Measurements from ENCODE around the gene AKNA. TPM values are rescaled to one million over a fixed set of nuclear protein-coding genes. Genes with fewer than 3 reads are reported as not detected.
"Not testable (repeated sequence)": the region's sequence is repeated elsewhere in the genome, so short reads cannot be mapped to it uniquely, and the experiment has no call there.

The AKNA gene
- total RNA-seq, 2 experiments from 2014 or later: 61.4 to 203 TPM

DNA sequence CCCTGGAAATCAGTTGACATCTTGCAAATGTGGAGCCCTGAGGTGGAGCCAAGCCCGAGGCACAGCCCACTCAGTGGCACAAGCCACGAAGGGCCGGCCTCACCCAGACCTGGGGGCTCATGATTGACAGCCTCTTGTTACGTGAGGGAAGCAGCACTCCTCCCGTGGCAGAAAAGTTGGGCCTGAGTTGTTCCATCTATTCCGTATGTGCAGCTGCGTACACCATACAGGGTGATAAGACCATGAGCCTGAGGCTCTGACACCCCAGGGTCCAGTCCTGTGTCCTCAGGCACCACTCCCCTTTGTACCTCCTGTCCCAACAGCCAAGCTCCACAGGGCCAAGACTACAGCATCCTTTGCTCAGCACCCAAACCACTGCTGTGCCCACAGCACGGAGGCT, 60.0 kb downstream of the AKNA start:
- POLR2A ChIA-PET: no interaction called here
- H3K9me3 ChIP-seq (ENCODE audit: low read length): no peaks in the 10 kb centered on the region

DNA sequence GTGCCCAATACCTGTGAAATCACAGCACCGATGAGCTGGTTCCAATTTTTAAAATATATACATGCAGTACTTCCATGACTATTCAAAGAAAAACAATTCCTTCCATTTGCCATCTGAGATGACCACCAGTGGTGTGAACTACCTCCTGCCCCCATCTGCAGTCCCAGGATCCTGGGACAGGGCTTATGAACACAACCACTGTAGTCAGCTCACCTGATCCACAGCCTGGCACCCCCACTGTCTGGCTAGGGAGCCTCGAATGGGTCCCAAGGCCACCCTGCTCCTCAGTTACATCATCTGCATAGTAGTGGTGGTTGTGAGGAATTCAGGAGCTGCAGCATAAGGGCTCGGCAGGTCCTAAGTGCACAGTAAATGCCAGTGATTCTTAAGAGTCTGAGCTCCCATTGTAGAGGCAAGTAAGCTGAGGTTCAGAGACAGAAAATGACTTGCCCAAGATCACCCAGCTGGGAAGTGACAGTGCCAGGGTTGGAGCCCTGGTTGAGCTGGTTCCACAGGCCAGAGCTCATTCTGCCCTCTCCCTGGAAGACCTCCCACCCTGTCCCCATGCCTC, 62.0 kb downstream of the AKNA start:
- not testable (repeated sequence) for BruUV-seq (replicated peaks)

More for the DNA sequence above, 60.0 kb downstream of the AKNA start:
- Histone ChIP-seq H4K20me1 (ENCODE audit: insufficient read depth, low read length) (no peaks in the 10 kb centered on the region), H3K36me3 (ENCODE audit: insufficient read depth, low read length) (no peaks in the 10 kb centered on the region), H2AFZ (ENCODE audit: low read length) (no peak overlapping the region), H3K4me1 (ENCODE audit: insufficient read depth, low read length, poor library complexity, severe bottlenecking) (no peaks in the 10 kb centered on the region), H3K27ac (ENCODE audit: low read depth, low read length, poor library complexity, severe bottlenecking) (no peak overlapping the region), H3K79me2 (ENCODE audit: insufficient read depth, low read depth, low read length) (no peaks in the 10 kb centered on the region), H3K4me2 (ENCODE audit: low read length) (no peak overlapping the region), H3K4me3 (ENCODE audit: low read depth, low read length, poor library complexity, severe bottlenecking) (no peak overlapping the region), H3K9me2 (ENCODE audit: insufficient read depth, low read length) (no peaks in the 10 kb centered on the region)
- TF ChIP-seq, protein P1, sequence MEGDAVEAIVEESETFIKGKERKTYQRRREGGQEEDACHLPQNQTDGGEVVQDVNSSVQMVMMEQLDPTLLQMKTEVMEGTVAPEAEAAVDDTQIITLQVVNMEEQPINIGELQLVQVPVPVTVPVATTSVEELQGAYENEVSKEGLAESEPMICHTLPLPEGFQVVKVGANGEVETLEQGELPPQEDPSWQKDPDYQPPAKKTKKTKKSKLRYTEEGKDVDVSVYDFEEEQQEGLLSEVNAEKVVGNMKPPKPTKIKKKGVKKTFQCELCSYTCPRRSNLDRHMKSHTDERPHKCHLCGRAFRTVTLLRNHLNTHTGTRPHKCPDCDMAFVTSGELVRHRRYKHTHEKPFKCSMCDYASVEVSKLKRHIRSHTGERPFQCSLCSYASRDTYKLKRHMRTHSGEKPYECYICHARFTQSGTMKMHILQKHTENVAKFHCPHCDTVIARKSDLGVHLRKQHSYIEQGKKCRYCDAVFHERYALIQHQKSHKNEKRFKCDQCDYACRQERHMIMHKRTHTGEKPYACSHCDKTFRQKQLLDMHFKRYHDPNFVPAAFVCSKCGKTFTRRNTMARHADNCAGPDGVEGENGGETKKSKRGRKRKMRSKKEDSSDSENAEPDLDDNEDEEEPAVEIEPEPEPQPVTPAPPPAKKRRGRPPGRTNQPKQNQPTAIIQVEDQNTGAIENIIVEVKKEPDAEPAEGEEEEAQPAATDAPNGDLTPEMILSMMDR (conservative IDR thresholded peaks at IDR 0.05; ENCODE audit: low read length): no peak
- no peak for TF ChIP-seq EZH2phosphoT487 (IDR thresholded peaks at IDR 0.05; ENCODE audit: borderline replicate concordance, low read depth, low read length)
- DNase-seq (ENCODE audit: low spot score): no peak
- CTCF ChIA-PET (ENCODE audit: unreplicated experiment): no interaction called here
- no TSS peak for BruUV-seq (replicated peaks)
- intact Hi-C loops (cut with micrococcal nuclease; ENCODE audit: unreplicated experiment): no loop called here

DNA sequence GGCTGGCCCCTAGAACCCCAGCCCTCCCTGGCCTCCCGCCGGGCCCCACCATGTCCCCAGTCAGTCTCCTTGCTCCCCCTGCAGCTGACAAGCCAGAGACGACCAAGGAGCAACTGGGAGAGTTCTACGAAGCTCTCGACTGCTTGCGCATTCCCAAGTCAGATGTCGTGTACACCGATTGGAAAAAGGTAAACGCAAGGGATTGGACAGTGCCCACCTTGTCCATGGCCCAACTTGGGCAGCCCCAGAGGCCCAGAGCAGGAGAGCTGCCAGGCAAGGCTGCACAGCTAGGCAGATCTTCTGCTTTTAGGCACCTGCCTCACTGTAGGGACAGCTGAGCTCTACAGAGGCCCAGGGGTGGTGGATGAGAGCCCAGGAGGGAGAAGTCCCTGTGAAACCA, 62.8 kb downstream of the AKNA start:
- not testable (repeated sequence) for H3K27ac ChIP-seq (ENCODE audit: low read depth, low read length, poor library complexity, severe bottlenecking)

More for the DNA sequence above, 62.0 kb downstream of the AKNA start:
- CTCF ChIA-PET (ENCODE audit: unreplicated experiment); DNase-seq (ENCODE audit: low spot score); intact Hi-C loops (cut with micrococcal nuclease; ENCODE audit: unreplicated experiment); H3K4me2 ChIP-seq (ENCODE audit: low read length); H3K36me3 ChIP-seq (ENCODE audit: insufficient read depth, low read length); H3K79me2 ChIP-seq (ENCODE audit: insufficient read depth, low read depth, low read length); H3K4me3 ChIP-seq (ENCODE audit: low read depth, low read length, poor library complexity, severe bottlenecking); H3K9me2 ChIP-seq (ENCODE audit: insufficient read depth, low read length); POLR2A ChIA-PET; H3K4me1 ChIP-seq (ENCODE audit: insufficient read depth, low read length, poor library complexity, severe bottlenecking); H3K27ac ChIP-seq (ENCODE audit: low read depth, low read length, poor library complexity, severe bottlenecking); H2AFZ ChIP-seq (ENCODE audit: low read length); H3K9me3 ChIP-seq (ENCODE audit: low read length); H4K20me1 ChIP-seq (ENCODE audit: insufficient read depth, low read length): not testable (repeated sequence)

DNA sequence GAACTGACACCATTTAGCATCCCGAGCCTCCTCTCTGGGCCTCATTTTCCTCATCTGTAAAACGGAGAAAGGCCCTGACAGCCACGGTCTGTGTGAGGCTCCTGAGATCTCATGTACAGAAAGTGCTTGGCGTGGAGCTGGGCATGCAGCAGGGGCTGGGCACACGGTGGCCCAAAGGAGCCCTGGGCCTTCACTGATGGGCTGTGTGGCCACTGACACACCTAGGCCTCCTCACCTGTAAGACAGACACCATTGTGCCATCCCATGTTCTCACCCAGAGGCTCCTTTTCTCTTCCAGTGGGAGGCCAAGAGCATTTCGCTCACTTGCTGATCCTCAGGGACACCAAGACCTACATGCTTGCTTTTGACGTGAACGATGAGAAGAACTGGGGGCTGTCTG, 63.3 kb downstream of the AKNA start:
- DNase-seq (ENCODE audit: low spot score): no peak
- CTCF ChIA-PET (ENCODE audit: unreplicated experiment): no interaction called here
- TF ChIP-seq, protein P1 (conservative IDR thresholded peaks at IDR 0.05; ENCODE audit: low read length): no peak
- TF ChIP-seq EZH2phosphoT487 (IDR thresholded peaks at IDR 0.05; ENCODE audit: borderline replicate concordance, low read depth, low read length): no peak

More for the DNA sequence above, 62.8 kb downstream of the AKNA start:
- H3K4me2 ChIP-seq (ENCODE audit: low read length); H3K79me2 ChIP-seq (ENCODE audit: insufficient read depth, low read depth, low read length); H2AFZ ChIP-seq (ENCODE audit: low read length); intact Hi-C loops (cut with micrococcal nuclease; ENCODE audit: unreplicated experiment); H3K9me3 ChIP-seq (ENCODE audit: low read length); DNase-seq (ENCODE audit: low spot score); H4K20me1 ChIP-seq (ENCODE audit: insufficient read depth, low read length); H3K4me3 ChIP-seq (ENCODE audit: low read depth, low read length, poor library complexity, severe bottlenecking); CTCF ChIA-PET (ENCODE audit: unreplicated experiment); H3K4me1 ChIP-seq (ENCODE audit: insufficient read depth, low read length, poor library complexity, severe bottlenecking); BruUV-seq (replicated peaks); H3K36me3 ChIP-seq (ENCODE audit: insufficient read depth, low read length); H3K9me2 ChIP-seq (ENCODE audit: insufficient read depth, low read length); POLR2A ChIA-PET: not testable (repeated sequence)

DNA sequence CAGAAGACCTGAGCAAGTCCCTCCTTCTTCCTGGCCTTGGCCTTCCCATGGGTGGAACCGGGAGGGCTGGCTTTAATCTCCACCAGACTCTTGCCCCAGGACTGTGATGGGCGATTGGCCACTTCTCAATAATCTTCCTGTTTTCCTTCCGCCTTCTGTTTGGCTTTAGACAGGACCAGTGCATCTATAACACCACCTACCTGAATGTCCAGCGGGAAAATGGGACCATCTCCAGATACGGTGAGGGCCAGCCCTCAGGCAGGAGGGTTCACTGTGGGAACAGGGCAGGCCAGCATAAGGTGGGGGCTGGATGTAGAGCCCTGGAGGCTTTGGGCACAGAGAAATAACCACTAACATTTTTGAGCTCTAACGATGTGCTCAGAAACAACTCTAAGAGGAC, 63.9 kb downstream of the AKNA start:
- BruUV-seq (replicated peaks); POLR2A ChIA-PET; H3K4me2 ChIP-seq (ENCODE audit: low read length); H3K27ac ChIP-seq (ENCODE audit: low read depth, low read length, poor library complexity, severe bottlenecking); H3K36me3 ChIP-seq (ENCODE audit: insufficient read depth, low read length); CTCF ChIA-PET (ENCODE audit: unreplicated experiment); DNase-seq (ENCODE audit: low spot score); intact Hi-C loops (cut with micrococcal nuclease; ENCODE audit: unreplicated experiment); H3K79me2 ChIP-seq (ENCODE audit: insufficient read depth, low read depth, low read length); H4K20me1 ChIP-seq (ENCODE audit: insufficient read depth, low read length); H3K9me3 ChIP-seq (ENCODE audit: low read length); H3K4me1 ChIP-seq (ENCODE audit: insufficient read depth, low read length, poor library complexity, severe bottlenecking); H3K4me3 ChIP-seq (ENCODE audit: low read depth, low read length, poor library complexity, severe bottlenecking); H3K9me2 ChIP-seq (ENCODE audit: insufficient read depth, low read length); H2AFZ ChIP-seq (ENCODE audit: low read length): not testable (repeated sequence)

More for the DNA sequence above, 63.3 kb downstream of the AKNA start:
- Histone ChIP-seq H3K9me3 (ENCODE audit: low read length) (no peaks in the 10 kb centered on the region), H3K27ac (ENCODE audit: low read depth, low read length, poor library complexity, severe bottlenecking) (no peak overlapping the region), H3K9me2 (ENCODE audit: insufficient read depth, low read length) (no peaks in the 10 kb centered on the region), H2AFZ (ENCODE audit: low read length) (no peak overlapping the region), H4K20me1 (ENCODE audit: insufficient read depth, low read length) (no peaks in the 10 kb centered on the region), H3K79me2 (ENCODE audit: insufficient read depth, low read depth, low read length) (no peaks in the 10 kb centered on the region), H3K4me3 (ENCODE audit: low read depth, low read length, poor library complexity, severe bottlenecking) (no peak overlapping the region), H3K4me1 (ENCODE audit: insufficient read depth, low read length, poor library complexity, severe bottlenecking) (no peaks in the 10 kb centered on the region), H3K4me2 (ENCODE audit: low read length) (no peak overlapping the region), H3K36me3 (ENCODE audit: insufficient read depth, low read length) (no peaks in the 10 kb centered on the region)
- POLR2A ChIA-PET: no interaction called here
- intact Hi-C loops (cut with micrococcal nuclease; ENCODE audit: unreplicated experiment): no loop called here
- no TSS peak for BruUV-seq (replicated peaks)
